Duodenal mucosa (tissue), 2 donors: Measurements from ENCODE around the gene TUBB2B.

ENCODE experiments used
- H3K27ac ChIP-seq: one replicate; pipeline ENCODE4 v1.7.0; 2013; ENCODE audit warnings: low read depth, low read length
- H3K27me3 ChIP-seq, 2 donors: one replicate each; pipeline ENCODE4 v1.7.0; 2013; ENCODE audit warnings: low read length in 2 of 2, control low read depth in 1 of 2; ENCODE audit not compliant: insufficient read depth in 2 of 2, control insufficient read depth in 1 of 2
- H3K36me3 ChIP-seq, 2 donors: one replicate each; pipeline ENCODE4 v1.7.0; 2013; ENCODE audit warnings: low read length in 2 of 2, control low read depth in 1 of 2; ENCODE audit not compliant: insufficient read depth in 2 of 2, control insufficient read depth in 1 of 2
- H3K4me1 ChIP-seq, 2 donors: one replicate each; pipeline ENCODE4 v1.7.0; 2013; ENCODE audit warnings: low read length in 2 of 2, control low read depth in 1 of 2; ENCODE audit not compliant: insufficient read depth in 2 of 2, control insufficient read depth in 1 of 2
- H3K4me3 ChIP-seq, 2 donors: one replicate each; pipeline ENCODE4 v1.7.0; 2013; ENCODE audit warnings: low read length in 2 of 2, low read depth in 1 of 2
- H3K9ac ChIP-seq, 2 donors: one replicate each; pipeline ENCODE4 v1.7.0; 2013; ENCODE audit warnings: low read length in 2 of 2, low read depth in 1 of 2
- H3K9me3 ChIP-seq, 2 donors: one replicate each; pipeline ENCODE4 v1.7.0; 2013; ENCODE audit warnings: low read length in 2 of 2, control low read depth in 1 of 2; ENCODE audit not compliant: control insufficient read depth in 1 of 2

Gene TUBB2B

GRCh38 chr6:3233904-3234303 is 6.5 kb upstream of the TUBB2B start:
- no peak overlapping the region for H3K9ac ChIP-seq
- no peaks in the 10 kb centered on the region for H3K9me3 ChIP-seq
- H3K4me3 ChIP-seq: no peak overlapping the region
- H3K27me3 ChIP-seq: peaks cover 56 to 60% of the 10 kb centered on the region in 2 donors
- H3K27ac ChIP-seq: no peak overlapping the region
- H3K36me3 ChIP-seq: no peaks in the 10 kb centered on the region
- H3K4me1 ChIP-seq: peaks cover 18 to 27% of the 10 kb centered on the region in 2 donors

- Histone ChIP-seq H3K27me3 (peaks cover 61 to 62% of the 10 kb centered on the region in 2 donors), H3K9ac (no peak overlapping the region), H3K27ac (no peak overlapping the region), H3K9me3 (no peaks in the 10 kb centered on the region), H3K4me3 (no peak overlapping the region), H3K36me3 (no peaks in the 10 kb centered on the region), H3K4me1 (peaks cover 18 to 32% of the 10 kb centered on the region in 2 donors)
Measured at GRCh38 chr6:3233321-3233720, 5.9 kb upstream of the TUBB2B start.

- H3K27ac ChIP-seq: no peak overlapping the region
Measured at GRCh38 chr6:3232017-3232945, 4.8 kb upstream of the TUBB2B start.

DNA sequence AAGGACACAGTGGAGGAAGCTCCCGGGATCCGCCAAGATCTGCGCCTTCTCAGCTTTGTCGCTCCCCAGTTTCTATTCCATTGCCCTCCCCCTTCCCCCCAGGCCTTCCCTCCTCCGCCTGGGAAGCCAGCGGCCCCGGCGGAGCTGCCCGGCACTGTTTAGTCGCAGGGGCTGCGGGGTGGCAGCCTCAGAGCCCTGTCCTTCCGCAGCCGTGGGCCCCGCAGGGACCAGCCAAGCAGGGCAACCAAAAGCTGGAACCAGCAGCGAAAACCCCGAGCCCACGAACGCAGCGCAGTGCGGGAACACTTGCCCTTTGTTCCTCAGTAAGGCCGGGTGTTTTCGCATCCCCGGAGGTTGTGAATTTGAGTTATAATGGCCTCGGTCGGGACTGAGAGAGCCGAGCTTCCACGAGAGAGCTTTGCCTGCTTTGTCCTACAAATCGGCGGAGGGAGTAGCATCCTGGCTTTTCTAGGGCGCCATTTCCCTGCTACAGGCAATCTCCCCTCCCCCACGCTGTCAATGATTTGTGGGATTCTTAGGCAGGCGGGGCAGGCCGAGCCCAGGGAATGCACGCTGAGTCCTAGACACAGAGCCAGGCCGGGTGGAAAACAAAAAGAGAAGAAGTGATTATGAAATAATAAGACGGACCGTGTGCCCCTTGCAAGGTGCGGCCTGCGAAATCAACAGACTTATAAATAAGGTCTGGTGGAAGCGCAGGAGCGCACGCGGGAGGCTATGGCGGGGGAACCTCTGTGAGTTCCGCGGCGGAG is 4.0 kb upstream of the TUBB2B start:
- H3K27me3 ChIP-seq: peaks cover 78 to 79% of the 10 kb centered on the region in 2 donors
- no peaks in the 10 kb centered on the region for H3K36me3 ChIP-seq
- no peaks in the 10 kb centered on the region for H3K9me3 ChIP-seq
- H3K9ac ChIP-seq: peak overlapping the region; percentile 53 to 54
- H3K4me3 ChIP-seq: peak overlapping the region; percentile 80 to 81
- H3K4me1 ChIP-seq: peaks cover 29 to 49% of the 10 kb centered on the region in 2 donors
- no peak overlapping the region for H3K27ac ChIP-seq

More at GRCh38 chr6:3232017-3232945, 4.8 kb upstream of the TUBB2B start:
- peak overlapping the region in 1 of 2 donors; percentile 54 for H3K9ac ChIP-seq
- no peaks in the 10 kb centered on the region for H3K9me3 ChIP-seq
- H3K4me1 ChIP-seq: peaks cover 28 to 42% of the 10 kb centered on the region in 2 donors
- H3K27me3 ChIP-seq: peaks cover 70 to 71% of the 10 kb centered on the region in 2 donors
- H3K4me3 ChIP-seq: peak overlapping the region; percentile 80 to 81
- no peaks in the 10 kb centered on the region for H3K36me3 ChIP-seq

GRCh38 chr6:3230900-3231246 is 3.4 kb upstream of the TUBB2B start:
- Histone ChIP-seq H3K27ac (no peak overlapping the region), H3K27me3 (peaks cover 82 to 84% of the 10 kb centered on the region in 2 donors)

DNA sequence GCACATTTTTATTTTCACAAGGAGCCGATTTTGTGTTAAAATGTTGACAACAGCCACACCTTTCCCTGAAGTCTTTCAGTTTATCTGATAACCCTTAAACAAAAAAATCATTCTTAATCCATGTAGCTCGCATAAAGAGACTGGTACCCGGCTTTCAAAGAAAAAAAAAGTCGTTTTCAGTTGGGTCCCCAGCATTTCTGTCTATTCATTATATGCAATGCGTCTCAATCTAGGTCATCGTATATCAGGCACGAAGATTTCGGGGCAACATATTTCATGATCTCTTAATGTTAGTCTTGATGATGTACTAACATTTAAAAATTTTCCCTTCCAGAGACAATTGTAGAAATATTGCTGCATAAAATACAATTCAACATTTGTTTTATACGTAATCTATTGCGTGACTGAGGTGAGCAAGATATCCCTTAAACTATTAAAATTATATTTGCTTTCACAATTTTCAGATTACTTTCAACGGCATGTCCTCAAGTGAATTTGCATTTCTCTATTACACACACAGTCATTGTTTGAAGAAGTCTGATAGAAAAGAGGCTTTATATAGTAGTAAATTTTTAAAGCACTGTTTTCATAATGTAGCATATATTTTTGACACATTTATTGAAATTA is 2.9 kb upstream of the TUBB2B start:
- H3K9me3 ChIP-seq: no peaks in the 10 kb centered on the region
- no peaks in the 10 kb centered on the region for H3K36me3 ChIP-seq
- H3K27me3 ChIP-seq: peaks cover 81 to 86% of the 10 kb centered on the region in 2 donors
- no peak overlapping the region for H3K4me3 ChIP-seq
- no peak overlapping the region for H3K9ac ChIP-seq
- peaks cover 29 to 49% of the 10 kb centered on the region in 2 donors for H3K4me1 ChIP-seq
- no peak overlapping the region for H3K27ac ChIP-seq

More at GRCh38 chr6:3230900-3231246, 3.4 kb upstream of the TUBB2B start:
- Histone ChIP-seq H3K9ac (peak overlapping the region in 1 of 2 donors; percentile 53), H3K4me1 (peaks cover 29 to 49% of the 10 kb centered on the region in 2 donors), H3K4me3 (peak overlapping the region; percentile 80 to 81), H3K9me3 (no peaks in the 10 kb centered on the region), H3K36me3 (no peaks in the 10 kb centered on the region)

- Histone ChIP-seq H3K9me3 (no peaks in the 10 kb centered on the region), H3K36me3 (no peaks in the 10 kb centered on the region), H3K9ac (no peak overlapping the region), H3K4me1 (peaks cover 29 to 49% of the 10 kb centered on the region in 2 donors), H3K27ac (no peak overlapping the region), H3K4me3 (peak overlapping the region in 1 of 2 donors; percentile 24), H3K27me3 (peaks cover 81 to 86% of the 10 kb centered on the region in 2 donors)
Measured at GRCh38 chr6:3229566-3230178, 2.2 kb upstream of the TUBB2B start.

DNA sequence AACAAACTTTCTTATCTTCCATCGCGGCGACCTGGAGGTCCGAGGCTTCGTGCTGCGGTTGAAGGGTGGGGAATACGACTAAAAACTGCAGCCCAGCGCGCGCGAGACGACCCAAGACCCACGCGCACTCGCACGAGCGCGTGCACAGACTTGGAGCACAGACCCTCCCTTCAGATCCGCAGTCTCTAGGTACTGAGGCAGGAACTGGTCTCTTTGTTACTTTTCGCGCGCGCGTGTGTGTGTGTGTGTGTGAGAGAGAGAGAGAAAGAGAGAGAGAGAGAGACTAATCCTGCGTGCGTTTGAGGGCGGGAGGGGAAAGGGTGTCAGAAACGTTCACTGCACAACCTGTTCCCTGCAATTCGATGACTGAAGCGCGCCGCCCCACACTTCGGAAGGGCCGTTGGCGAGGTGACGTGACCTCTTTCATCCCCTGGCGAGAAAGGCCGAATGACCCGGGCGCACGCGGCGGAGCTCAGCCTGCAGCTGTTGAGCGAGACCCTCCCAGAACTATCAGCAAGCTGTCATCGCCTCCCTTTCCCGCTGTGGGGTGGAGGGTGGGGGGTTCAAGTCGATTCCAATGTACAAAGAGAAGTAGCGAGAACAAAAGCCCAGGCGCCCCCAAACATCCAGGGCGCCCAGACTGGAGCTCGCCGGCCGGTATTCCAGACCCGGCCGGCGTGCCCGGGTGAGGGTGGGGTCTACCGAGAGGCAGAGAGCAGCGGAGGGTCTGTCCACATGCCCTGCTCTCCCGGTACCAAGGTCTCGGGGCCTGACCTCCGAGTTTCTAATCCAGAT is 1.5 kb upstream of the TUBB2B start:
- no peak overlapping the region for H3K9ac ChIP-seq
- peak overlapping the region; percentile 20 to 64 for H3K4me3 ChIP-seq
- no peaks in the 10 kb centered on the region for H3K9me3 ChIP-seq
- H3K4me1 ChIP-seq: peaks cover 29 to 49% of the 10 kb centered on the region in 2 donors
- peaks cover 75 to 80% of the 10 kb centered on the region in 2 donors for H3K27me3 ChIP-seq
- no peaks in the 10 kb centered on the region for H3K36me3 ChIP-seq
- H3K27ac ChIP-seq: no peak overlapping the region

DNA sequence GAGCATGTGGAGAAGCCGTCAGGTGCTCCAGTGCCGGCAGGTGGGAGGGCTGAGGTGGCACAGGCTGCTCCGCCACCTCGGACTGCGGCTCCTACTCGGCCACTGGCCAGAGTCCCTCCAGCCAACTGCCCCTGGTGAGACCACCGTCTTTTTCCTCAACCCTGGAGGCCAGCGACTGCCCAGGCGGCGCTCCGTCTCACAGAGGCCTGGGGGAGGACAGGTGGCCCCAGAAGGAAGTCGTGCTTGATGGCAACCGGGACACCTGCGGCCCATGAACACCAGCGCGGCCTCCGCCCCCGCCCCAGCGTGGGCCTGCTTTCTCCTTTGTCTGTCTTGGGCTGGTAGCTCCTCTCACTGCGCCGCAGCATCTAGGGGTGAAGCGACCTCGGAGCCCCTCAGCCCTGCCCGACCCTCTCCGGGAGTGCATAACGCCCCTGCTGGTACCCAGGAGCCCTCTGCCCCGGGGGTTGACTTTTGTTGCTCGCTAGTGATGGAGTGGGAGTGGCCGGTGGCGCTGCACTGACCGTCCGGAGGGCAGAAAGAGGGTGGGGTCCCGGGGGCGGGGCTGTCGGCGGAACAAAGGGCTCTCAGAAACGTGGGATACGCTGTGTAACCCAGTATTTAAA is 706 bp upstream of the TUBB2B start:
- Histone ChIP-seq H3K27ac (no peak overlapping the region), H3K36me3 (no peaks in the 10 kb centered on the region), H3K4me1 (peaks cover 29 to 49% of the 10 kb centered on the region in 2 donors), H3K27me3 (peaks cover 69 to 72% of the 10 kb centered on the region in 2 donors), H3K9me3 (no peaks in the 10 kb centered on the region), H3K9ac (no peak overlapping the region), H3K4me3 (peak overlapping the region; percentile 43 to 60)
